GM11168 (cell line): Measurements from ENCODE around the gene RPL10A.

Source experiments
- in situ Hi-C: fragments of 300-500 bp; cut with MboI; formaldehyde crosslinking; loops from one replicate; pipeline ENCODE4 v1.12.0; 2022; ENCODE audit warnings: low sequenced_read_pairs; ENCODE audit not compliant: unreplicated experiment

Gene RPL10A

DNA sequence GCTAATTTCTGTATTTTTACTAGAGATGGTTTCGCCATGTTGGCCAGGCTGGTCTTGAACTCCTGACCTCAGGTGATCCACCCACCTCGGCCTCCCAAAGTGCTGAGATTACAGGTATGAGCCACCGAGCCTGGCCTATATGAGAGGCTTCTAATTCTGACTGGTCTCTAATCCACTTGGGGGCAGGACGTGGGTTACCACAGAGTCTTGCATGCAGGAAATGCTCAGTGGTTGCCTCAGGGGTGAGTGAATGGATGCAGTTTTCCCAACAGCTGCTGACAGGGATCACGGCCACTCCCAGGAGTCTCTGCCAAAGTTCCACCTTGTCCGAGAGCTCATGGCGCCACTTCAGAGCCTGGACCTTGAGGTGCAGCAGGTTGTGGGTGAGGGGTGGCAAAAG is 22.5 kb upstream of the RPL10A start:
- in situ Hi-C loops: no loop called here

DNA sequence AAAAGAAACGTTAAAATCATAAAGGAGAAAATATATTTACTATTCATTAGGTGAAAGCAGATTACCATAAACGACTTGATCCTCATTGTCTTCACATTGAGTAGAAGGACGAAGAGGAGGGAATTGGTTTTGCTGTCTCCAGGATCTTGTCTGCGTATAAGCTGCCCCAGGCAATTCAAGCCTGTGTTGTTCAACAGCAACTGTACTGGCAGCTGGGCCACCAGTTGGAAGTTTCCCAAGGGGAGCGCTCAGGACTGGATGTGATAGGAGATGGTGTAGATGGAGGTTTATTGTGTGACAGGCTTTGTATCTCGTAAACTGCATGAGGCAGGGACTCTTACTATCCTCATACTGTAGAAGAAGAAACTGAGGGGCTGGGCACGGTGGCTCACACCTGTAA is 20.0 kb upstream of the RPL10A start:
- in situ Hi-C loops: no loop called here

DNA sequence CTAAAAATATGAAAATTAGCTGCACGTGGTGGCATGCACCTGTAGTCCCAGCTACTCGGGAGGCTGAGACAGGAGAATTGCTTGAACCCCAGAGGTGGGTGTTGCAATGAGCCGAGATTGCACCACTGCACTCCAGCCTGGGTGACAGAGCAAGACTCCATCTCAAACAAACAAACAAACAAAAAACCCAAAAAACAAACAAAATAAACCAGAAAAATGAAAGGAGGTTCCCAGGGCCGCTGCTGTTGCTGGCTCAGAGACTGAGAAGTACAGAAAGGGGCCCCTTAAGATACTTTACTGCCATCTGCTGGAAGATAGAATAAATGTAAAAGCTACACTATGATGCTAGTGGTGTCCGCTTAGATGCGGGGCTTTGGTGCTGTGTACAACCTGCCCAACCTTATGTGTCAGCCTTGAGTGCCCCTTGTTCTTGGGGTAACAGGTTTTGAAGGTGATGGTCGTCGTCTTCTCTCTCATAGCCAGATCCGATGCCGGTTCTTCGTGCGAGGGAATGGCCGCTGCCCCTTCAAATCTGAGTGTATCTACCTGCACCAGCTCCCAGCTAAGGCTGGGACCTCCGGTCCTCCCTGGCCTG is 18.8 kb upstream of the RPL10A start:
- in situ Hi-C loops: no loop called here

GRCh38 chr6:35451354-35452182 is 16.6 kb upstream of the RPL10A start:
- in situ Hi-C loops: loop anchor here (5.0 kb wide), 1 partner anchor 104 kb away; no protein-coding TSS in a partner anchor

GRCh38 chr6:35452183-35453090 is 15.8 kb upstream of the RPL10A start, which contains the start of gene FANCE:
Gene FANCE (plus strand): TSS chr6:35452338. CDS start chr6:35452546, 208 bp downstream.
- in situ Hi-C loops: loop anchor here (5.0 kb wide), 1 partner anchor 105 kb away; no protein-coding TSS in a partner anchor

- in situ Hi-C loops: loop anchor here (5.0 kb wide), 1 partner anchor 106 kb away; no protein-coding TSS in a partner anchor
Measured at GRCh38 chr6:35453236-35453635, 15.0 kb upstream of the RPL10A start.

DNA sequence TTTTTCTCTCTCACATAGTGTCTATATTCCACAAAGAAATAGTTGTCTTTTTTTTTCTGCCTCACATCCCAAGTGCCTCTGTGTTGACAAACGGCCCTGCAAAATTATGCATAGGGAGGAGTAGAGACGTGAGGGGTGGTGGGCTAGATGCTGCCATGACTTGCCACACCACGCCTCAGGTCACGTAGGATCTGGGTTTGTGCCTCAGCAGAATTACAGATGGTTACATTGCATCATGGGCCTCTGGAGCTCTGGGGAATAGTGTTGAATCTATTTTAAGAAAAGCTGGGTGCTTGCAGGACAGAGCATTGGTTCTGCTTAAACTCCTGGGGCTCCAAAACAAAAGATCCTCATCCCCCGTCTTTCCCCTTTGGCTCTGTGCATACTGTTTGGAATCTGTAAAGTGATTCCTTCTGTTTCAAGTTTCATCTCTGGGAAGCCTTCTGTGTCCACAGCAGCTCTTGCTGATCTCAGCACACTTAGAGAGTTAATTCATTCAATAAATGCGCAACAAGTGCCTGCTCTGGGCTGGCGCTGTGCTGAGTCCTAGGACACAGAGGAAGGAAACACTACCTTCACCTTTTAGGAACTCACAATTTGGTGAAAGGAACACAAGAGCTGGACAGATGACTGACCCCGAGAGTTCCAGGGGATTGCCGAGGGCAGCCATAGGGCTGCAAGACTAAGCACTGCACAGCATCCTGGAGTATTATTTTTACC is 13.7 kb upstream of the RPL10A start:
- in situ Hi-C loops: loop anchor here (5.0 kb wide), 1 partner anchor 107 kb away; no protein-coding TSS in a partner anchor

DNA sequence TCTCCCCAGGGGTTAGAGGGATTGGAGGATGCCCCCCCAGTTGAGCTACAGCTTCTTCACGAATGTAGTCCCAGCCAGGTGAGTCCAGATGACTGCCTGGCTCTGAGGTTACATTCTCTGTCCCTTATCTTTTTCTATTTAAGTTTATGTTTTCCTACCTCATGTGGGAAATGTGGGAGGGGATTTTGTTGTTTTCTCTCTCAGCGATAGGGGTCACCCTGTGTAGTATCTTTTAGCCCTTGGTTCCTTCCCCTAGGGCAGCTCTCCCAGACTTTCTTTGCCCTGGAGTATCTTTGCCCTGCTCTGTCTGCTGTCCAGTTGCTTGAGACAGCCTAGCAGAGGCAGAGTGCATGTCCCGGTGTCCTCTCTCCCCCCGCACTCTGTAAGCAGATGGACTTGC is 10.3 kb upstream of the RPL10A start:
- in situ Hi-C loops: no loop called here

DNA sequence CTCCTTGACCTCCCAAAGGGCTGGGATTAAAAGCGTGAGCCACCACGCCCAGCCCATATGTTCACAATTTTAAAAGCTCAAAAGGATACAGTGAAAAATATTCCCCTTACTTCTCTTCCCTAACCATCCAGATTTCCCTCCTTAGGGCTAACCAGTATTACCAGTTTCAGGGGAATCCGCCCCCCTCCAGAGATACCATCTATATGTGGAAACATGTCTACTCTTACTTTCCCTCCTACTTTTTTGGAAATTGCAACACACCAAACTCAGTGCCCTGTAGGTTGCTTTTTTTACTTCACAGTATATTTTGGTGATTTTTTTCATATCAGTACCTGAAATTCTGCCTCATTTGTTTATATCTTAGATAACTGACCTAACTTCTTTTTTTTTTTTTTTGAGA is 6.9 kb upstream of the RPL10A start:
- in situ Hi-C loops: no loop called here

DNA sequence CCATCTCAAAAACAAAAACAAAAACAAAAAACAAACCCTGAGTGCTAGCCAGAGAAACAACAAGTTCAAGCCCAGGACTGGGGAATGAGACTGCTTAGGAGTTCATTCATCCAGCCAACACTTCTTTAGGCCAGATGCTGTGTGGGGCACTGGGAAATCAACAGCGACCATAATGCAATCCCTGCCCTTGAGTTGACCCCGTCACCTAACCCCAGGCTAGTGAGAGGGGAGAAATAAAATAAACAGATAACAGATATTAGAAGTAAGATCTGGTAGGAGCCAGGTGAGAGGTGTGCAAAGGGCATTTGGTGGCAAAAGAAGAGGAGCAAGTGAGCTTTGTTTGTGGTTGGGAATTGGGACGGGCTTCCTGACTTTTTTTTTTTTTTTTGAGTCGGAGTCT is 4.9 kb upstream of the RPL10A start:
- in situ Hi-C loops: no loop called here

- in situ Hi-C loops: no loop called here
Measured at GRCh38 chr6:35465646-35466045, 2.6 kb upstream of the RPL10A start.

DNA sequence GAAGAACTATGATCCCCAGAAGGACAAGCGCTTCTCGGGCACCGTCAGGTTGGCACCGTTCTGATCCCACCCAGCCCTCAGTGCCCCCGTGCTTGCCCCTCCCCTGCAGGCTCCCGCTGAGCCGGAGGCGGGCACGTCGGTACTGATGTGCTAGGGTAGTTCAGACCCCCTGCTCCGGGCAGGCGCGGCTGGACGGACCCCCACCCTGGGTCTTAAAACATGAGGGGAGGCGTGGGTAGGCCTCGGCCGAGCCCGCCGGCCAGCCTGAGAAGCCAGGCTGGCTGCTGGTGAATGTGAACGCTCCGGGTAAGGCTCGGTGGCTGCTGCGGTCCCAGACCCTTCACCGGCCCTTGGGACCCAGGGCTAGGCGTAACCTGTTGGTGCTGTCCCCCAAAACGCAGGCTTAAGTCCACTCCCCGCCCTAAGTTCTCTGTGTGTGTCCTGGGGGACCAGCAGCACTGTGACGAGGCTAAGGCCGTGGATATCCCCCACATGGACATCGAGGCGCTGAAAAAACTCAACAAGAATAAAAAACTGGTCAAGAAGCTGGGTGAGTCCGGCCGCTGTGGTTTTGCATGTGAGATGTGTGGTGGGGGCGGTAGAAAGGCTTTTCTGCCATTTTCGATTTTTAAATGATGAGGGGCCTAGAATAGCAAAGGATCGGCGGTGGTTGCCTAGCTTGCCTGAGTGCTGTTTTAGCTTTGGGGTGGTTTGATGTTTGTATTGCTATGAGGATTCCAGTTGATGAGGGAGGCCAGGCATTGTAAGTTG is 964 bp downstream of the RPL10A start:
- in situ Hi-C loops: no loop called here

GRCh38 chr6:35469751-35470662 is 1.8 kb downstream of the RPL10A start:
- in situ Hi-C loops: no loop called here

- in situ Hi-C loops: no loop called here
Measured at GRCh38 chr6:35470663-35471120, 2.5 kb downstream of the RPL10A start.

DNA sequence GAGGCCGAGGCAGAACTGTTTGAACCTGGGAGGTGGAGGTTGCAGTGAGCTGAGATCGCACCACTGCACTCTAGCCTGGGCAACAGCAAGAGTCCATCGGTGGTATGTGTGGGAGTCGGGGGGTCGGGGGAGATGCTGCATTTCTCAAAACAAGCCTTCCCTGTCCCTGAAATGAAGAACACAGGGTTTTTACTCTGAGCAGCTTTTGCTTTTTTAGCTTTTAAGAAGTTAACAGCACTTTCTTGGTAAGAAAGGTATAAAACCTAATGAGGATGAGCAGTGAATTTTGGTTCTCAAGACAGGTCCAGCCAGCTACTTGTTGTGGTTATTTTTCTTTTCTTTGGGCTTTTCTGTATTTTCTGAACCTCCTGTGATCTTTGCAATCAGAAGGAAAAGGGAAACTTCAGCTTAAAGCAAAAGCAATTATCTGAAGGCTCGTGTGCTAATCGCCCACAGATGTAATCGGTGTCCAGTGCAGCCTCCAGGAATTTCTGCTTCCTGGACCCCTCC is 3.7 kb downstream of the RPL10A start:
- in situ Hi-C loops: no loop called here

DNA sequence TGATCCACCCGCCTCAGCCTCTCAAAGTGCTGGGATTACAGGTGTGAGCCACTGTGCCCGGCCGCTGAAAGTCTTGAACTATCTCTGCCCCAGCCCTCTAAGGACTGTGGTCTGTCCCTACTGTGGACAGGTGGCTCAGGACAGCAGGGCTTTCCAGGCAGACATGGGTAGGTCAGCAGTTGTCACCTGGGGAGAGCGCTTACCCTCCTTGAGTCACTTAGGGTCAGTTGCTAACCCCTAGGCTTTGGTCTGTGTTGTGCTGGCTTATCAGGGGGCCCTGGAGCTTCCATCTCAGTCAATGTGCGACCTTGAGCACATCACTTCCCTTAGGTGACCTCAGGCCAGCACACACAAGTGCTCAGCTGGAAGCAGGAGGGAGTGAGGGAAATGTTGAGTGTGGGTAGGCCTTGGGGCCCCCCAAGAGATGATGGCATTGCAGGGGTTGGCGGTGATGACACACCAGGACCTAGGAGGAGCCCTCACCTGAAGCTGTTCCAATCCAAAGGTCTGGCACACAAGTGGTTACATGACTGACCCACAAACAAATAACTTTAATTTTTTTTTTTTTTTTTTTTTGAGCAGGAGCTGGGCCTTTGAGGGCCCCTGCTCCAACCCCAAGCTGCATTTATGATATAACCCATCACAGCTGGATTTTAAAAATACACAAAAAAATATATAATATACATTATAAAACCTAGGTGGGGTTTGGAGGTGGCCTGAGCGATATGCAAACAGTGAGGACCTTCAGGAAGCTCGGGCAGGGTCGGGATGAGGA is 5.1 kb downstream of the RPL10A start:
- in situ Hi-C loops: no loop called here

DNA sequence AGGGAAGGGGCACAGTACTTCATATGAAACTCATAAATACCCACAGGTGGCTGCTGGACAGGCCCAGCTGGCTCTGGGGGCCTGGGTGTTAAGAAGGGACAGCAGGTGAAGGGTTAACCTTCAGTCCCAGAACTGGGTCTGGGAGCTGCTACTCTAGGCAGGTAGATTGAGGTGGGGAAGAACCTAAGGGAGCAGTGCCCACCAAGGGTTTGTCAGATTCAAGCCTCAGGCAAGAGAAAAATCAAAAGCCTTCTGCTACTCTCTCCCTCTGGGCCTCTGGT is 5.6 kb downstream of the RPL10A start:
- in situ Hi-C loops: no loop called here
